LNCaP clone FGC (cell line): Measurements from ENCODE around the gene UXT.
A peak's percentile ranks its signal among the peaks of the same experiment; 100 is the strongest.

ENCODE experiments used
- DNase-seq: peaks from one replicate; pipeline ENCODE4 v3.0.0-alpha.2; 2011; ENCODE audit warnings: low read depth
- H3K4me3 ChIP-seq: 2 replicates; pipeline ENCODE4 v1.5.1; 2011; ENCODE audit warnings: mild to moderate bottlenecking, low read depth, low read length, control low read depth
- TF ChIP-seq, protein P1 (sequence below): IDR thresholded peaks from 2 replicates; pipeline ENCODE4 v1.5.1; 2012; ENCODE audit warnings: mild to moderate bottlenecking; ENCODE audit not compliant: control insufficient read depth, insufficient read depth; ENCODE audit errors: extremely low read depth

Gene UXT

DNA sequence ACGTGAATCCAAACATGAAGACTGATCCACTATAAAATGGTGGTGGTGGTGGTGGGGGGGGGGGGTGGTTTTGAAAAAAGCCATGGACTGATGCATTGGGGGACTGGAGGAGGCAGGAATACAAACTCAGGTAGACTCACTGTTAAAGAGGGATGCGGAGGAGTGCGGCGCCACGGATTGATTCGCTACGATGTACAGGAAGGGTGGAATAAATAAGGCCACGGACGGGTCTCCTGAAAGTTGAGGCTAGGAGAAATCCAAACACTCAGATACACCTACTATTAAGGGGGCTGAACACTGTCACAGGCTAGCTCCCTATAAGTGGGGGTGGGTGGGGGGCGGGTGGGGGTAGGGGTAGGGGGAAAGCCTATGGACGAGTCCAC is 9.2 kb downstream of the UXT start:
- peak overlapping the region; percentile 76 for H3K4me3 ChIP-seq
- TF ChIP-seq, protein P1, sequence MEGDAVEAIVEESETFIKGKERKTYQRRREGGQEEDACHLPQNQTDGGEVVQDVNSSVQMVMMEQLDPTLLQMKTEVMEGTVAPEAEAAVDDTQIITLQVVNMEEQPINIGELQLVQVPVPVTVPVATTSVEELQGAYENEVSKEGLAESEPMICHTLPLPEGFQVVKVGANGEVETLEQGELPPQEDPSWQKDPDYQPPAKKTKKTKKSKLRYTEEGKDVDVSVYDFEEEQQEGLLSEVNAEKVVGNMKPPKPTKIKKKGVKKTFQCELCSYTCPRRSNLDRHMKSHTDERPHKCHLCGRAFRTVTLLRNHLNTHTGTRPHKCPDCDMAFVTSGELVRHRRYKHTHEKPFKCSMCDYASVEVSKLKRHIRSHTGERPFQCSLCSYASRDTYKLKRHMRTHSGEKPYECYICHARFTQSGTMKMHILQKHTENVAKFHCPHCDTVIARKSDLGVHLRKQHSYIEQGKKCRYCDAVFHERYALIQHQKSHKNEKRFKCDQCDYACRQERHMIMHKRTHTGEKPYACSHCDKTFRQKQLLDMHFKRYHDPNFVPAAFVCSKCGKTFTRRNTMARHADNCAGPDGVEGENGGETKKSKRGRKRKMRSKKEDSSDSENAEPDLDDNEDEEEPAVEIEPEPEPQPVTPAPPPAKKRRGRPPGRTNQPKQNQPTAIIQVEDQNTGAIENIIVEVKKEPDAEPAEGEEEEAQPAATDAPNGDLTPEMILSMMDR: no peak
- no peak for DNase-seq

DNA sequence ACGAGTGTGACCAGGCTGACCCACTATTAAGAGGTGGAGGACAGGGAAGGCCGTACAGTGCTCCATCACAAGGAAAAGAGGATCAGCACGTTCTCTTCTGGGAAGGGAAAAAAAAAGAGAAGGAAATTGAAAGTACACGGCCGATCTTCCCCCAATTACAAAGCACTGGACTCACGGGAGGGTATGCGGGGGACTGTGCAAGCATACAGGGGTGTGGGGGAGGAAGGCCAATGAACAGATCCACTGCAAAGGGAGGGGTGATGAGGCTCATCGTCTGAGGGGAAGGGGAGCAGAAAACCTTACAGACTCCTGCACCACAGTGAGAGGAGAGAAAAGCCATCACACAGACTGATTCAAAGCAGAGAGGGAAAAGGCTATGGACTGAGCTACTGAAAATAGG is 9.7 kb downstream of the UXT start:
- peak overlapping the region; percentile 76 for H3K4me3 ChIP-seq
- DNase-seq: no peak
- TF ChIP-seq, protein P1: no peak

DNA sequence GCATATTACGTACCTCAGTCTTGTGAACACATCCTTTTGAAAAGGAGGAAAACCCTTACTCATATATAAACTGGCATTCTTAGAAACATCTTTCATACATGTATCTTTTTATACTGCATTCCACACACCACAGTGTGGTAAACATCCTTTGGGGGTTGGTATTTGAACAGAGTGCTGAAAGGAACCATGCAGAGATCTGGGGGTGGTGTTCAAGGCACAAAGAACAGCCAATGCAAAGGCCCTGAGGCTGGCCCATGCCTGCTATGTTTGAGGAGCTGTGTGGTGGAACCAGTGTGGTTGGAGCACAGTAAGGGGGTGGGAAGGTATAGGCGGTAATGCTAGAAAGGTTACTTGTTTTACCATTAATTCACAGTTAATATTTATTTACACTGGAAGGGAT is 10.6 kb downstream of the UXT start:
- TF ChIP-seq, protein P1: no peak
- no peak for DNase-seq
- no peak overlapping the region for H3K4me3 ChIP-seq

DNA sequence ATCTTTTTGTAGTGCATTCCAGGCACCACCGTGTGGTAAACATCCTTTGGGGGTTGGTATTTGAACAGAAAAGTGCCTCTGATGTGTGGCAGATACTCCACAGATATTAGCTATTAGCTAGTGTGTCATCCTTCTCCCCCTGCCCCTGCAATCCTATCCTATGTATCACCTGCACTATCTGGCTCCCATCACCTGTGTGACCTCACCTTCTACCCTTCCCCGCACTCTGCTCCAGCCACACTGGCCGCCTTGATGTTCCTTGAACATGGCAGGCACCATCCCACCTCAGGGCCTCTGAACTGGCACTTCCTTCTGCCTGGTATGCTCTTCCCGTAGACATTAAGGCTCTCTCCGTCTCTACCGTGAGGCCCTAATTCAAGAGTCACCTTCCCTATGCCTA is 12.3 kb downstream of the UXT start:
- no peak overlapping the region for H3K4me3 ChIP-seq
- DNase-seq: no peak
- TF ChIP-seq, protein P1: no peak

DNA sequence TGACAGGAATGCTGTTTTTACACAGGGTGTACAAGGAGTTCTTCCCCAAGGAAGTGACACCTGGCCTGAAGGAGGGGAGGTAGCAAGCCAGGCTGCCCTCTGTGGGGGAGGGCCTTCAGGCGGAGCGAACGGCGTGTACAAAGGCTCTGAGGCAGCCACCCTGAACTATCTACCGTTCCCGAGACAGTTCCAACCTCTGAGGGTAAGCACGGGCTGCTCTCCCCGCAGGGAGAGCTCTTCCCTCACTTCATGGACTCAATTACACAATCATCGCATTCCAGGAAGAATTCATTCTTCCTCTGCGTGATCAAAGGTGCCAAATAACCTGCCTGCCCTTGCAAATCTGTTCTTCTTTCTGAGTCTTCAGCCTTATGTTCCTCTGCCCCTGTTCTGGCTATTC is 13.4 kb downstream of the UXT start:
- DNase-seq: no peak
- TF ChIP-seq, protein P1: no peak
- H3K4me3 ChIP-seq: no peak overlapping the region

DNA sequence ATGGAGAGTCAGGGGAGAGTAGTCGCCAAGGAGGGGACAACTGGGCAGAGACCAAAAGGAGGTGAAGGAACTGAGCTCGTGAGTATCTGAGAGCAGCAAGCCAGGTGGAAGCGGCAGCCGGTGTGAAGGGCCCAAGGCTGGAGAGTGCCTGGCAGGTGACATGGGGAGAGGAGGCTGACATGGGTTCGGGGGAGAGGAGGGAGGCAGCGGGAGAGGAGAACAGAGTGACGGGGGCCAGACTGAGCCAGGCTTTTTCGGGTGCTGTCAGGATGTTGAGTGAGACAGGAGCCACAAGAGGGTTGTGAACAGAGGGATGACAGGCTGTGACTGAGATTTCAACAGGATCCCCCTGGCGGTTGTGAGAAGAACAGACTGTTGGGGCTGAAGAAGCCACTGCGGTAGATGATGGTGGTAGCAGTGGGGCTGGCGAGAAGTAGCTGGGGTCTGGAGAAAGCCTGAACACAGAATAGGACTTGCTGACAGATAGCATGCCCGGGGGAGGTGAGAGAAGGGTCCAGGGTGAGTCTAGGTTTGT is 14.4 kb downstream of the UXT start:
- TF ChIP-seq, protein P1: peak; percentile 22; the same call in 1 of the 2 replicates
- no peak for DNase-seq

DNA sequence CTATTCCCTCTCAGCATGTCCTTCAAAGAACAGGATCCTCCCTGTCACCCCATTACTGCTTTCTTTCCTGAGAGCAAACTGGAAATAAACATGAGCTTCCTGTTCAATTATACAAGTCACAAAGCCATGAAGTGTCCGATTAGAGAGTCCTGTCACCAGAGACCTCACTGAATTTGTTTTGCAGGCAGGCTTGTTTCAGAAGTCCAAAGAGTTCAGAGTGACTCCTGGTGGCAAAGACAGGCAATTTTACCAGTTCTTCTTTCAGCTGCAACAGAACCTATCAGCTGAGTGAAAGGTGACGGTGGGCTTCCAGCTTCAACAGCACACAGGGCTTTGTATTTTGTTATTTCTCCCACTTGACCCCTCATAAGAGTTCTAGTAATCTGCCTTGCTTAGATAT is 15.1 kb downstream of the UXT start:
- TF ChIP-seq, protein P1: peak; percentile 28
- no peak overlapping the region for H3K4me3 ChIP-seq
- no peak for DNase-seq

More for the DNA sequence above, 14.4 kb downstream of the UXT start:
- H3K4me3 ChIP-seq: no peak overlapping the region
